Myocyte (in vitro differentiated cells): Measurements from ENCODE around the gene AVL9. TPM values are rescaled to one million over a fixed set of nuclear protein-coding genes. Genes with fewer than 3 reads are reported as not detected.
"Not testable (repeated sequence)": the region's sequence is repeated elsewhere in the genome, so short reads cannot be mapped to it uniquely, and the experiment has no call there.

Experiments used
- DNase-seq: peaks from one replicate; pipeline ENCODE4 v3.0.0-alpha.2; 2012; ENCODE audit warnings: low read depth
- total RNA-seq: library from RNA; depleted of rRNA; stranded (reverse); fragments of >200 nt; gene quantifications from 2 replicates; pipeline ENCODE4 v1.2.3, GENCODE V29; 2014

Gene AVL9
- total RNA-seq, 1 donor from 2014 or later: 44.4 TPM

DNA sequence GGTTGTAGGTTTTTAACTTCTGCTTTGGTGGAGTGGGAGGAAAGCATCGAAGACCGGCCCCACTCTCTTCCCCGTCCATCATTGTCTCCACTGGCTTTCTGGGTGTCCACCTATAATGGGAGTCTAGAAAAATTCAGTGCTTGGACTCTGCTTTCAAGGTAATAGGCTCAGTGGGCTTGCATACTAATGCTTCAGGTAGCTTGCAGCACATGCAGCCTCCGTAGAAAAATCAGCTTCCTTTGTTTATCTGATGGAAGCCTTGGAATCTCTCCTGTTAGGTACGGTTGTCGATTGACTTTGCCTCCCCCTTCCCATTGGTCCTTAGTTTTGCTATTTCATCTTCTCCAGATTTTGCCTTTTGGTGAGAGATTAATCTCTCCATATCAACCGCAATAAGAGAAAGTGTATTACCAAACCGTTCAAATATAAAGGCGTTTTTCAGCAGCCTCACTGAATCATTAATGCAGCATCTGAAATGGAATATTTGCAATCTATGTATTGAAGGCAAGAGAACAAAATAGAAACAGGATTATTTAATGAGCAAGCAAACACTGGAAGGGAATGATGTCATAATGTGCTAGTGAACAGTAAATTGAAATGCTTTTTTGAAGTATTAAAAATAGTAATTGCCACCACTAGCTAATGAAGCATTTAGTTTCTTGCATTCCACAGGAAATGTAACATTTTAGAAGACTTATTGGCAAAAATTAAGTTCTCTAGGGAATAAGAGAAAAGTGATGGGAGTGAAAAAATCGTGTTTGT, 944 bp downstream of the AVL9 start:
- DNase-seq: no peak

DNA sequence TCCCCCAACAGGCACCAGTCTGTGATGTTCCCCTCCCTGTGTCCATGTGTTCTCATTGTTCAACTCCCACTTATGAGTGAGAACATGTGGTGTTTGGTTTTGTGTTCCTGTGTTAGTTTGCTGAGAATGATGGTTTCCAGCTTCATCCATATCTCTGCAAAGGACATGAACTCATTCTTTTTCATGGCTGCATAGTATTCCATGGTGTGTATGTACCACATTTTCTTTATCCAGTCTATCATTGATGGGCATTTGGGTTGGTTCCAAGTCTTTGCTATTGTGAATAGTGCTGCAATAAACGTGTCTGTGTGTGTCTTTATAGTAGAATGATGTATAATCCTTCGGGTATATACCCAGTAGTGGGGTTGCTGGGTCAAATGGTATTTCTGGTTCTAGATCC, 4.5 kb downstream of the AVL9 start:
- not testable (repeated sequence) for DNase-seq

DNA sequence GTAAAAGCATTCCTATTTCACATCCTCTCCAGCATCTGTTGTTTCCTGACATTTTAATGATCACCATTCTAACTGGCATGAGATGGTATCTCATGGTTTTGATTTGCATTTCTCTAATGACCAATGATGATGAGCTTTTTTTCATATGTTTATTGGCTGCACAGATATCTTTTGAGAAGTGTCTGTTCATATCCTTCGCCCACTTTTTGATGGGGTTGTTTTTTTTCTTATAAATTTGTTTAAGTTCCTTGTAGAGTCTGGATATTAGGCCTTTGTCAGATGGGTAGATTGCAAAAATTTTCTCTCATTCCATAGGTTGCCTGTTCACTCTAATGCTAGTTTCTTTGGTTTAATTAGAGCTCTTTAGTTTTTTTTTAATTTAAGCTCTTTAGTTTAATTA, 4.9 kb downstream of the AVL9 start:
- DNase-seq: not testable (repeated sequence)

DNA sequence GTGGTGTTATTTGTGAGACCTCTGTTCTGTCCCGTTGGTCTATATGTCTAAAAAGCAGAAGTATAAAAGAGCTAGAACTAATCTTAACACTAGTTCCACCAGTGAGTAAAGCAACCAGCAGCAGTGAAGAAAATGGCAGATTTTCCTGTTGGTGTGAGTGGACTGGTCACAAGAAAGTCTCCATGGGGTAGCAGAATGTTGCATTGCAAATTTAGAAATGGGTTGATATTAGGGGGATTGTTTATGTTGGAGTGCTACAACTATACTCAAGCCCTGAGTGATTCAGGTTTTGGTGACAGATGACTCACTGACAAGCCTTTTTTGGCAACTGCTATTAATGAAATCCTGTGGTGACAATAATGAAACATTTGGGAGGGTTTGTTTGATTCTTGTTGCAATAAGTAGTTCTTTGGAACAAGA, 5.6 kb downstream of the AVL9 start:
- peak; percentile 62 for DNase-seq

DNA sequence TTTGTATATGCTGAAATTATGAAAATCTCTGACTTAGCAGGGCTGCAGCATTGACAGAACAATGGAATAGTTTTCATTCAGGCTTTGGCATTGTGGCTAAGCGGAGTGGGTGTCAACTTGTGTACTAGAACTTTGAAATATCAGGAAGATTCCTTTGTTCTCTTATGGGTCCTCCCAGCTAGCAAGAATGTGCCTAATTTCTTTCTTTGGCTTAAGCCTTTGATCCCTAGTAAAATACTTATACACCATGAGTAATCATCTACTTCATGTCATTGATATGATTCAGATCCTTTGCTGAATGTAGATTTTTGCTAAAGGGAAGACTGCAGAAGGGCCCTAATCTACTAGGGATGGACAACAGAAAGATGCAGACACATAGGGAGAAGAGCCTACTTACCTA, 6.2 kb downstream of the AVL9 start:
- DNase-seq: peak; percentile 43

DNA sequence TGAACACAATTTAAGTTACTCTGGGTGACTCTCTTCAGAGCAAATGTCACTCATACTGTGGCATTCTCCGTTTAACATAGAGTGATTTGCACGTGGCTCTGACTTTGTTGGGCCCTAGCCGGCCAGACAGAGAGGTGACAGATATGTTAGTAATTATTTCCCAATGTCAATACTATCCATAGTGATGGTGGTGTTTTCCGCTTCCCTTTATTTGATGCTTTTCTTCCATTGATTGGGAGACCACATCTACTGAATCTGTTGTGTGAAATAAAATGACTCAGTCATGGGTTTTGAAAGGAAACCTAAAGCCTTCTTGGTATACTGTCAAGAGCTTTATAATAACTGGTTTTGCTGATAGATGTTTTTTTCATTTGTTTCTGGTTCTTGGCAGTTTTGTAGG, 7.4 kb downstream of the AVL9 start:
- DNase-seq: no peak

DNA sequence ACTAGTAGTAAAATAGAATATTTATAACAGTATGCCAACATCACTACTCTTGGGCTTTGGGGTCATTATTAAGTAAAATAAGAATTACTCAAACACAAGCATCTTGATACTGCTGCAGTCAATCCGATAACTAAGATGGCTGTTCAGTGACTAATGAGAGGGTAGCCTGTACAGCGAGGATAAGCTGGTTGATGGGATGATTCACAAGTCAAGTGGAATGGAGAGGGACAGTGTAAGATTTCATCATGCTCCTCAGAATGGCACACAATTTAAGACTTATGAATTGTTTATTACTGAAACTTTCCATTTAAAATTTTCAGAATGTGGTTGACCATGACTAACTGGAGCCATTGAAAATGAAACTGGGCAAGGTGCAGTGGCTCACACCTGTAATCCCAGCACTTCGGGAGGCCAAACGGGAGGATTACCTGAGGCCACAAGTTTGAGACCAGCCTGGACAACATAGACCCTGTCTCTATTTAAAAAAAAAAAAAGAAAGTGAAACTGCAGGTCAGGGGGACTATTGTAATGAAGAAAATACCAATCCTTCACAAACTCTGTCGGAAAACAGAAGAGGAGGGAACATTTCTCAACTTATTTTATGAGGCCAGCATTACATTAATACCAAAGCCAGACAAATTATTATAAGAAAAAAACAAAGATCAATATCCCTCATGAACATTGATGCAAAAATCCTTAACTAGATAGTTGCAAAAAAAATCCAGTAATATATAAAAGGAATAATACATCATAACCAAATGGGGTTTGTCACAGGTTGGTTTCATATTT, 11.2 kb downstream of the AVL9 start:
- peak; percentile 91 for DNase-seq

DNA sequence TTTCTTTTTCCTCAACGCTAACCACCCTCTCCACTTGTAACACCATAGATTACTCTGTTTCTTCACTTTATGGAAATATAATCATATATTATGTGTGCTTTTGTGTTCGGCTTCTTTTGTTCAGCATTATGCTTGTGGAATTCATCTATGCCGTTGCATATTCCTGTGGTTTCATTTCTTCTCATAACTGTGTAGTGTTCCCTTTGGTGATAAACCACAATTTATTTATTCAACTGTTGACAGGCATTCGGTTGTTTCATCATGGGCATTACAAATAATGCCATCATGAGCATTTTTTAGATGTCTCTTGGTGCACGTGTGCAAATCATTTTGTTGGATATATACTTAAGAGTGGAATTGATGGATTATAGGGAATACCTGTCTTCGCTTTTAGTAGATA, 12.1 kb downstream of the AVL9 start:
- DNase-seq: peak; percentile 83

DNA sequence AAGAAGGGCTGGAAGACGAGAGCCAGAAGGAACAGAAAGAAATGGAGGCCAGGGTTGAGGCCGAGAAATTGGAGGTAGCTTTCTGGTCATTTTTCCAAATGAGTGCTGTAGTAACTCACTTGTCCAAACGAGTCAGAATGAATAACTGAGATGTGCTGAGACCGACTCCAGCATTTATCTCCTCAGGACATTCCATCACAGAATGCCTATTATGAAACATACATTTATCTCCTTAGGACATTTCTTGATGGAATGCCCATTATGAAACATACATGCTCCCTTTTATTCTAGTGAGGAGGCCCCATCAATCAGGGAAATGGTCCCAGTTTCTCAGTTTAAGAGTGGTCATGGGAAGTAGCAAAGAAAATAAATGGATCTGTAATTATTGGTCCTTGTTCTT, 16.5 kb downstream of the AVL9 start:
- DNase-seq: no peak

DNA sequence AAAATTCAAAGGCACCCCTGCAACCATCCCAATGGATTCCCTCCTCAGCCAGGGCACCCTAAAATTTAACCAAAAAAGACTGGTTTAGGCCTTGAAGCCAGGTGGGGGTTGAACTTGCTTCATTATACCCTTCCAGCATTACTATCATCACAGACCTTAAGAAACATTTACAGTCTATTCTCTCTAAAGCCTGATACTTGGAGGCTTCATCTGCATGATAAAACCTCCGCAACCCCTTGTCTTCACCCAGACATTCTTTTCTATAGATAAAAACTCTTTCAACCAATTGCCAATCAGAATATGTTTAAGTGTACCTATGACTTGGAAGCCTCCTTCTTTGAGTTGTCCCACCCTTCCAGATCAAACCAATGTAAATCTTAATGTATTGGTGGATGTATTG, 17.9 kb downstream of the AVL9 start:
- no peak for DNase-seq

DNA sequence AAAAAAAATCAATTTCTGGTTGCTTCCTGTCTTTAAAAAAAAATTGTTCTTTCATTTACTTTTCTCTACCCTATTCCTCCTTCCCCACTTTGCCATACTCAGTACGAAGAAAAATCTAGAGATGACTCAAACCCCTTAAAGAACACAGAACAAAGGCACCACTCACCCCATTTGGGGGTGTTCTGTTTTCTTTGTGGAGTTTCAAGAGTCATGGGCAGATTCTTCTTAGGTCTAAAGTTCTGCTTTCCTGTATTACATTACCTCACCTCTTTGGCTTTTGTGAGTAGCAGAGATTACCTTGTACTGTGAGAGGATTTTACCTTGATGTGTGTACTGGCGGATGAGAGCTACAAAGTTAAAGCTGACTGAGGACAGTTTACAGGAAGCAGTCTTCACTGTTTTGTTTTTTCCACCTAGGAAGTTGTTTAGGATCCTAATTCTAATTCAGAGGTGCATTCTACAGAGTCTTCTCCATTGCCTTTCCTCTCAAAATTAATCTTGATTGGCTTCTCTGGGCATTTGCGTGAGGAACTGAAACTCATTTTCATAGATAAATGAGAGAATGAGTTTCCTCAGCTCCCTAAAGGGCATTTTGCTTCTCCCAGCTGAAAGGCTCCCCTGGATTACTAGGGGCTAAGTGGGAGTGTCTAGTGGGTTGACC, 20.7 kb downstream of the AVL9 start:
- DNase-seq: no peak

DNA sequence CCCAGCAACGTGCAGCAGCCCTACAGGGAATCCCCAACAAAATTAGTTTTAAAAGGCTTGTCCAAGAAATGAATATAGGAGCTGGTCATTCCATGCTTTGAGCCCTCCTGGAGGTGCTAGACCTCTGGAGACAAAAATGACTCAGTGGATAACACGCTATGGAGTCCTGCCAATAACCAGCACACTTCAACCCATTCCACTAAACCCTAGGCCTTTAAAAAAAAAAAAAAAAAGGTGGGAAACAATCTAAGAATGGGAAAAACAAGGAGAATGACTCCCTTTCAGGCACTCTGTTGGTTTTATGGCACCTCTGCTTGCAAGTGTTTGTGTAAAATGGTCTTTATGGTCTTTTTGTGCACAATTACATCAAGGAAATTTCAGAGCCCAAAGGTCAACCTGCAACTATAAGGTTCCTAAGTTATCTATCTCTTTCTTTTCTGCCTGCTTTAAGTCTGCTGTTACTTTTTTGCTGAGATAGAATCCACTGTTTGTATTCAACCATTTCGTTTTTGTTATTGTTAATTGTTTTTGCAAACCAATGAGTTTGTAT, 21.3 kb downstream of the AVL9 start:
- DNase-seq: peak; percentile 27

DNA sequence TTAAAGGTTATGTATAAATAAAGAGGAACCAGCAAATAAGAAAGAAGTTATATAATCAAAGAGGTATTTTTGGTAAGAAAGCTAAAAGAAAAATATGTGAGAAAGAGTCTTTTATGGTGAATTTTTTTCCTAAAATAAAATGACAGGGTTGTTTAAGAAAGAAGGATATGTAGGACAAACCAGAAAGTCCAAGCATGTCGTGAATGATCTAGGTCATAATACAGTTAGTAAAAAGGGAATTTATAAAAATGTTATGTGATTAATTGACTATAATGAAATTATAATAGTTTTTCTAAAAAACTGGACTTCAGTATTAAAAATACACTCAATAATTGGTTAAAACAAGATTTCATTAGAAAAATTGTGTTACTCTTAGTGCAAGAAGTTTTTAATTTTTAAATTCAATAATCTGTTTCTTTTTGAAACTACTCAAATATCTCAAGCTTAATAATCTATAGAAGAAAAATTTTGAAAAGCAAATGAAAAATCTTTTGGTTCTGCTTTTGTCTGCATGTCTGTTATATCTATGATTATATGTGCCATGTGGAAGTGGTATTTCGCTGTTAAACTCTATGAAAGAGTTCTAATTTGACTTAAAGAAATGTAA, 23.3 kb downstream of the AVL9 start:
- peak; percentile 37 for DNase-seq

DNA sequence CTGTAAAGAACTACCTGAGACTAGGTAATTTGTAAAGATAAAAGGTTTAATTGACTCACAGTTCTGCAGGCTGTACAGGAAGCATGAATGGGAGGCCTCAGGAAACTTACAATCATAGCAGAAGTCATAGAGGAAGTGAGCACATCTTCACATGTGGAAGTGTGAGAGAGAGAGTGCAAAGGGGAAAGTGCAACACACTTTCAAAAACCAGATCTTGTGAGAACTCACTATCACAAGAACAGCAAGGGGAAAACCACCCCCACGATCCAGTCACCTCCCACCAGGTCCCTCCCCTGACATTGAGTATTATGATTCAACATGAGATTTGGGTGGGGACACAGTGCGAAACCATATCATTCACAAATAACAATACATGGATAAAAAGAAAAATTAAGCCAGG, 24.5 kb downstream of the AVL9 start:
- DNase-seq: no peak

DNA sequence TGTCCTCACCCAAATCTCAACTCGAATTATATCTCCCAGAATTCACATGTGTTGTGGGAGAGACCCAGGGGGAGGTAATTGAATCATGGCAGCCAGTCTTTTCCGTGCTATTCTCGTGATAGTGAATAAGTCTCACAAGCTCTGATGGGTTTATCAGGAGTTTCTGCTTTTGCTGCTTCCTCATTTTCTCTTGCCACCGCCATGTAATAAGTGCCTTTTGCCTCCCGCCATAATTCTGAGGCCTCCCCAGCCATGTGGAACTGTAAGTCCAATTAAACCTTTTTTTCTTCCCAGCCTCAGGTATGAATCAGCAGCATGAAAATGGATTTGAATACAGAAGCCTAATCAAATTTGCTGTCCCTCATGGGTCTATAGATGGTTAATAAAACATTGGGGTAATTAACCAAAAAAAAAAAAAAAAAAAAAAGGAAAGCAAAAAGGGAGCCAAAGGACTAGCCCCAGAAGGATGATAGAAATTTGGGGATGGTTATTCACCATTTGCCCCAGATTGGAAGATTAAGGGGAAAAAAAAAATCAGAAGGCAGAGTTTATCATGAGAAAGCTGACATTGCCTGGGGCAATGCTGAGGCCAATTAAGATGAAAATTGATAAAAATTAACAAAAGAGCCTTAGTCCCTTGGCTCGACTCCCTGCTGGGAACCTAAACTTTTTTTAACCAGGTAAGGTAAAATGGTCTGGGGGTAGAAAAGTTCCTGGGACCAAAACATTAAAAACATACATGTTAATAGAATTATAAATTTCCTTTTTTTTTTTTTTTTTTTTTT, 27.6 kb downstream of the AVL9 start:
- no peak for DNase-seq

DNA sequence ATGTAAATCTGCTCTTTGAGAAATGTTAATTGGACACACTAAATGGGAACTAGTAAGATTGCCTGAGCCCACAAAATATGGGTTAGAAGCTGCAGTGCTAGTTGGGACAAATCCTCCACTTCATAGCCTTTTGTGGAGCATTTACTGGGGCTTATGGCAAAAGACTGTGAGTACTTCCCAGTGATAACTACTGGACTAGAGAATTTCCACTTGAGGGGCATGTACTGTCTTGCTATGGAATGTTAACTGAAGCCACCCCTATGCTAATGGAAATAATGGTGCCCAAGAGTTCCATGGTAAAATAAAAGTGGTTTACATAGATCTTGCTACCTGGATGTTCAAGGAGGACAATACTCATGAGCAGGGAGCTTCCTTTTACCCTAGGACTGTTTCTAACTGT, 29.3 kb downstream of the AVL9 start:
- no peak for DNase-seq

DNA sequence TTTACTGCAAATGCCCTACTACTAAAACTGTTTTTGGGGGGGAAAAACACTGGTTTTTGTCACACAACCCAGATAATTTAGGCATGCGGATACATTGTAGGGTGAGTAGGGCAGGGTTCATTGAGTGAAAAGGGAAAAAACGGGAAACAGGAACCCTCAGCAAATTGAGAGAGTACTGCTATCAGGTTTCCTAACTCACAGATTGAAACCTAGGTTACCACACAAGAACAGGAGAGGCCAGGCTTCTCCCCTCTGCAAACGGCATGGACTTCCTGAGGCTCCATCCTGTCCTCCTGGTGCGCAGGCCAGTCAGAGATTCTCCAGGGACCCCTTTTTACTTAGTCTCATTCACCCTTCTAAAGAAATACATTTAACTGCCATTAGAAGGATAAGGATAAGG, 30.6 kb downstream of the AVL9 start:
- DNase-seq: no peak

DNA sequence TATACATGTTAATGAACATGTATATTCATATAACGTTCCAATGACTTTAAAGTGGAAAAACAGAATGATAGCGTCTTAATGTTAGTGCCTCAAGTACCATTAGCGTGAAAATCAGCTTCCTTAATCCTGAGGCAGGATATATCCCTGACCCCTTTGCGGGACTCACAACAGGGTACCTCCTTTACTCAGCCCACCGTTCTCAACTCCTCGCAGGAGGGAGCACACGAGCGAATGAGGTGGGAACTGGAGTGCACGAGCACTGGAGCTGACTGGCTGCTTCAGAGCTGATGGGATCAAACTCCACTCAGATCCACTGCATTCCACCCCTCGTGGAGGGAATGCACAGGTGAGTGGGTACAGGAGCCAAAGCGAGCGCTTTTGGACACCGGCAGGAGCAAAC, 36.1 kb downstream of the AVL9 start:
- no peak for DNase-seq

DNA sequence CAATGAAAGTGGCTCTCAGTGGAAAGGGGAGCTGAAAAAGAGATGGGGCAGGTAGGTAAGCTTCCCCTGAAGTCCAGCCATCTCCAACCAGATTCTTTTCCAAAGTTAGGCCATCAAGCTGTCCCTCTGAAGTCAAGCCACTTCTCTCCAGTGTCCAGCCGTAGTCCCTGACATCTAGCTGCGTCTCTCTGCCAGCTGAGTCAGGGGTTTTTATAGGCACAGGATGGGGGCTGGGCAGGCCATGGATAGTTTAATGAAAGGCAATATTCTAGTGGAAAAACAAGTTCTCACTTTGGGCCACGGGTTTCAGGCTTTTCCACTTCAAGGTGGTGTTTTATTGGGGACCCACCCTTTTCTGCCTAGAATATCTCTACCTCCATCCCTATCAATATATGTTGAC, 36.8 kb downstream of the AVL9 start:
- no peak for DNase-seq

DNA sequence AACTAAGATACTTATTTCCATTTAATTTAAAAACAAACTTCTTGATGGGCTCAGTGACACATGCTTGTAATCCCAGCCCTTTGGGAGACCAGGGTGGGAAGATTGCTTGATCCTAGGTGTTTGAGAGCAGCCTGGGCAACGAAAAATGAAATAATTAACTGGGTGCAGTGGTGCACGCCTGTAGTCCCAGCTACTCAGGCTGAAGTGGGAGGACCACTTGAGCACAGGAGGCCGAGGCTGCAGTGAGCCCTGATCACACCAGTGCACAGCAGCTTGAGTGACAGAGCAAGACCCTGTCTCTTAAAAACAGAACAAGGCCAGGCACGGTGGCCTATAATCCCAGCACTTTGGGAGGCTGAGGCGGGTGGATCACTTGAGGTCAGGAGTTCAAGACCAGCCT, 37.4 kb downstream of the AVL9 start:
- DNase-seq: peak; percentile 28
